Measurements from ENCODE around the gene IRF2BP1.
A peak's percentile ranks its signal among the peaks of the same experiment; 100 is the strongest.
"Not testable (repeated sequence)": the region's sequence is repeated elsewhere in the genome, so short reads cannot be mapped to it uniquely, and the experiment has no call there.

Gene IRF2BP1

DNA sequence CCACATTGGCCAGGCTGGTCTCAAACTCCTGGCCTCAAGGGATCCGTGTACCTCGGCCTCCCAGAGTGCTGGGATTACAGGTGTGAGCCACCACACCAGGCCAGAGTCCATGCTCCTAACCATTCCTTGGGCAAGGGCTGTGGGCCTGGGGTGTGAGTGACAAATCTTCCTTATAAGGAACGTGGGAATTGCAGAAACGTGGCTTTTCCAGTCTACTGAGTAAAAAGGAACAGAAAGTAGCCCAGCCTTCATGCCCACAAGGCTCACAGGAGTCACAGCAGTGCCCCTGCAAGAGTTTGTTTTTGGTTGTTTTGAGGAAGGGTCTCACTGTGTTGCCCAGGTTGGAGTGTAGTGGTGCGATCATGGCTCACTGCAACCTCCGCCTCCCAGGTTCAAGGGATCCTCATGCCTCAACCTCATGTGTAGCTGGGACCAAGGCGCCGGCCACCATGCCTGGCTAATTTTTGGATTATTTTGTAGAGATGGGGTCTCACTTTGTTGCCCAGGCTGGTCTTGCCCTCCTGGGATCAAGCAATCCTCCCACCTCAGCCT, 11.4 kb upstream of the IRF2BP1 start:
- no peak overlapping the region for H3K4me3 ChIP-seq (ENCODE audit: low read depth, low read length)
- no peak for DNase-seq (ENCODE audit: low read depth)
- no peak for TF ChIP-seq CTCF (IDR thresholded peaks at IDR 0.05; ENCODE audit: insufficient read depth, low read depth, low read length, missing control alignments)

- not testable (repeated sequence) for DNase-seq (ENCODE audit: low read depth); H3K4me3 ChIP-seq (ENCODE audit: low read depth, low read length)
Observed at GRCh38 chr19:45895983-45896599, 10.2 kb upstream of the IRF2BP1 start.

GRCh38 chr19:45895519-45895972, 9.6 kb upstream of the IRF2BP1 start:
- H3K4me3 ChIP-seq (ENCODE audit: low read depth, low read length), result no peak overlapping the region
- no peak for DNase-seq (ENCODE audit: low read depth)
- TF ChIP-seq CTCF (IDR thresholded peaks at IDR 0.05; ENCODE audit: insufficient read depth, low read depth, low read length, missing control alignments), result no peak

DNA sequence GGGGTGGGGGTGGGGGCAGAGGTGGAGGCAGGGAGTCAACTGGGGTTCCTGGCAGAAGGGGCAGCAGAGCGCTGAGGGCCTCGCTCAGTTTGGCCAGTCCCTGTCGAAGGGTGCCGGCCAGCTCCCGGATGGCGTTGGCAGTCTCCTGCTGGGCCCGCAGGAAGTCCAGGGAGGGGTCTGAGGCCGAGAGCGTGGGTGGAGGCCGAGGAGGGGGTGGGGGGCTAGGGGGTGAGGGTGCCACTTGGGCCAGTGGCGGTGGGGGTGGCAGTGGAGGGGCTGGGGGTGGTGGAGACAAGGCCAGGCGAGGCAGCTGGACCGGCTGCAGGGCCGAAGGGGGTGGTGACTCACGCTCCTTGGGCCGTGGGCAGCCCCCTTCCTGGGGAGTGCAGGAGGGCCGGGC, 4.9 kb upstream of the IRF2BP1 start:
- no peak for DNase-seq (ENCODE audit: low read depth)
- no peak overlapping the region for H3K4me3 ChIP-seq (ENCODE audit: low read depth, low read length)
- TF ChIP-seq CTCF (IDR thresholded peaks at IDR 0.05; ENCODE audit: insufficient read depth, low read depth, low read length, missing control alignments), result no peak

DNA sequence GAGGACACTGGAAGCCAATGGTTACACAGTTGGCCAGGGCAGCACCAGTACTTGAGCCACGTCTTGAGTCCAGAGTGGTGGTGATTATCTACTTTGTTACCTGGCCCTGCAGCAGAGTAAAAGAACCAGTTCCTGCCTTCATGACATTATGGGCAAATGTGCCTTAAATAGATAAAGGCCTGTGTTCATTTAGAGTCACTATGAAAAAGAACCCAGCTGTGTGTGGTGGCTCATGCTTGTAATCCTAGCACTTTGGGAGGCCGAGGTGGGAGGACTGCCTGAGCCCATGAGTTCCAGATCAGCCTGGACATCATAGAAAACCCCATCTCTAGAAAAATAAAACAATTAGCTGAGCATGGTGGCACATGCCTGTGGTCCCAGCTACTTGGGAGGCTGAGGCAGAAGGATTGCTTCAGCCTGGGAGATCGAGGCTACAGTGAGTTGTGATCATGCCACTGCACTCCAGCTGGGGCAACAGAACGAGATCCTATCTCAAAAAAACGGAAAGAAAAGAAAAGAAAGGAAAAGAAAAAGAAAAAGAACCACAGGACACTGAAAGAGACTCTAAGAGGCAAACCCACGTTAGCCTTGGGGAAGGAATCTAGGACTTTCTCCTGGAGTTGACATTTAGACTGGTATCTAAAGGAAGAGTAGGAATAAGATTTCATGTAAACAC, 3.4 kb upstream of the IRF2BP1 start:
- no peak for DNase-seq (ENCODE audit: low read depth)
- no peak for TF ChIP-seq CTCF (IDR thresholded peaks at IDR 0.05; ENCODE audit: insufficient read depth, low read depth, low read length, missing control alignments)
- H3K4me3 ChIP-seq (ENCODE audit: low read depth, low read length), result no peak overlapping the region

GRCh38 chr19:45887200-45887710, 1.3 kb upstream of the IRF2BP1 start:
- DNase-seq (ENCODE audit: low read depth), result no peak
- H3K4me3 ChIP-seq (ENCODE audit: low read depth, low read length), result peak overlapping the region; percentile 60
- no peak for TF ChIP-seq CTCF (IDR thresholded peaks at IDR 0.05; ENCODE audit: insufficient read depth, low read depth, low read length, missing control alignments)

DNA sequence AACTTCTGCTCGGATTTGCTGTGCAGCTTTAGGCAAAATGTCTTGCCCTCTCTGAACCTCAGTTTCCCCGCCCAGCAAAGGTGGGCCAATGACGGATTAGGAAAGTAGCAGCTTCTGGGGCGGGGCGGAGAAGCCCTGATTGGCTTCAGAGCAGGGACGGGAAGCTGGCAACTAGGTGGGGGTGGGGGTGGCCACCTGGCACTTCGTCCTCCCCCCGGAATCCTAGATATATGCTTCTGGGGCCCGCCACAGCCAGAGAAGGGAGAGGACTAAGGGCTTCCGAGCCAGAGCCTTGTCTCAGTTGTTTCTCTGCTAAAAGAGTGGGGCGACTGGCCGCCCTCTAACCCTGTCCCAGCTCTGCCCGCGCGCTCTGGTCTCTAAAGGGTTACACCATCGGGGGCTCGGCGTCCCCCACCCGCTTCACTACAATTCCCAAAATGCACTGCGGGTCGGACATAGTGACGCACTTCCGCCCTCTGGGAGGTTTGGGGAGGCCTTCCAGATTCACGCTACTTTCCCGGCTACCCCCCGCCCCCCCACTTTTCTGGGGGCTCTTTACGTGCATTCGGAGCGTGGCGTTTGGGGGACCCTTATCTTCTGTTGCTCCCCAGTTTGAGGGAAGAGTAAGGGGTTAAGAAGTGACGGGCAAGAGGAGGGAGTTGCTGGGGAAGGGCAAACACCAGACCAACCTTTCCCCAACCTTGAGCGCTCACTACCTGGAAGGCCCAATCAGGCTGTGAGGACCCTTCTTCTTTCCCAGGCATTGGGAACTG, 672 bp upstream of the IRF2BP1 start:
- H3K4me3 ChIP-seq (ENCODE audit: low read depth, low read length), result peak overlapping the region; percentile 60
- TF ChIP-seq CTCF (IDR thresholded peaks at IDR 0.05; ENCODE audit: insufficient read depth, low read depth, low read length, missing control alignments), result no peak
- peak; percentile 96 for DNase-seq (ENCODE audit: low read depth)

Data from GM12865 (cell line).